GM19025 (cell line): Measurements from ENCODE around the gene MVP.
"Not testable (repeated sequence)": the region's sequence is repeated elsewhere in the genome, so short reads cannot be mapped to it uniquely, and the experiment has no call there.

Source experiments
- ATAC-seq: cut with Tn5 transposase; IDR thresholded peaks from one replicate; pipeline ENCODE4 v1.9.1; 2021; ENCODE audit warnings: mild to moderate bottlenecking, low read depth, moderate library complexity; ENCODE audit not compliant: unreplicated experiment

Gene MVP

DNA sequence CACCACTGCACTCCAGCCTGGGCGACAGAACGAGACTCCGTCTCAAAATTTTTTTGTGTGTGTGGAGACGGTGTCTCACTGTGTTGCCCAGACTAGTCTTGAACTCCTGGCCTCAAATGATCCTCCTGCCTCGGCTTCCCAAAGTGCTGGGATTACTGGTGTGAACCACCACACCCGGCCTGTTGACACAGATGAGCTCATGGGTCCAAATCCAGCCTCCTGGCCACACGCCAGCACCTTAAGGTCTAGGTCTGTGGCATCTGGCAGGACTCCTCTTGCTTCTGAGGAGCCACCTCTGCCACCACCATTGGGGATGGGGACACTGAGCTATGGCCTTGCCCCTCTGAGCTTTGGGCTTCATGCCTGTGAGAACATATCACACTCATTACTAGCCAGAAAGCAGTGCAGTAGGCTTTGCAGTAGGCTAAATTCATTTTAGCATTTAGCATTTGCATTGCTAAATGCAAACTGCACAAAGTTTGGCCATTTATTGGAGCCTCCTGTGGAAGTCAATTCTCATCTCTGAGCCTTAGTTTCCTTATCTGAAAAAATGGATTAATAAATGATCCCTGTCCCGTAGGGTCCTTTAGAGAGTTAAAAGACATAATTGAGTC lies 48.2 kb downstream of the MVP start:
- ATAC-seq: no peak

DNA sequence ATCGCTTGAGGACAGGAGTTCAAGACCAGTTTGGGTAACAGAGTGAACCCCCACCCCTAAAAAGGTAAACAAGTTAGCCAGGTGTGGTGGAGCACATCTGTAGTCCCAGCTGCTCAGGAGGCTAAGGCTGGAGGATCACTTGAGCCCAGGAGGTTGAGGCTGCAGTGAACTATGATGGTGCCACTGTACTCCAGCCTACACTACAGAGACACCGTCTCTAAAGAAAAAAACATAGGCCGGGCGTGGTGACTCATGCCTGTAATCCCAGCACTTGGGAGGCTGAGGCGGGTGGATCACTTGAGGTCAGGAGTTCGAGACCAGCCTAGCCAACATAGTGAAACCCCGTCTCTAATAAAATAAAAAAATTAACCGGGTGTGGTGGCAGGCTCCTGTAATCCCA lies 48.8 kb downstream of the MVP start:
- ATAC-seq: not testable (repeated sequence)

DNA sequence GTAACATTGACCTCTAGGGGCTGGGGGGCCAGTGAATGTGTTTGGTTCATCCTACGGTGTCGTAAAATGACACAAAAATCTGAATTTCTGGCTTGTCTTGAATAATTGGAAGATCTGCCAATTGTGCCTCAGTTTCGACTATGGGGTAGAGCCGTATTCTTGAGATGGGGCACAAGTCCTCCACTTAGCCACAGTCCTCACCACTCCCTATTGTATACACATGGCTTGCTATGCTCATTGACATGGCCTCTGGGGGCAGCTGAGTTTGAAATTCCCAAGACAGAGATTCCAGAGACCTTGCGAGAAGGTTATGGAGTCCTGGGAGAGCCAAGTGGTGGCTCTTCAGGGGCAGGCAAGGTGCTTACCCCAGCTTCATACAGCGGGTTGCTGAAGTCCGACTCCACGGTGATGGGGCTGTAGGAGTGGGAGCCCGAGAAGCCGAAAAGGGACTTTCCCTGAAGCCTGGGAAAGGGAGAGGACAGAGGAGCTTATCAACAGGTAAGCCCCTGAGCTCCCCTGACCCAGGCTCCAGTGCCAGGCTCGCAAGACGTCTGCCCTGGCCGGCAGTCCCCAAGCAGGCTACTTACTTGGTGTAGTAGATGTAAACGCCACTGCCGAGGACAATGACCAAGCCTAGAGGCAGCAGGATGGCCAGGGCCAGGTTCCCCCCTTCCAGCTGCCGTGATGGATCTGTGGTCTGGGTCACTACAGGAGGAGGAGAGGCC lies 51.7 kb downstream of the MVP start:
- ATAC-seq: no peak

DNA sequence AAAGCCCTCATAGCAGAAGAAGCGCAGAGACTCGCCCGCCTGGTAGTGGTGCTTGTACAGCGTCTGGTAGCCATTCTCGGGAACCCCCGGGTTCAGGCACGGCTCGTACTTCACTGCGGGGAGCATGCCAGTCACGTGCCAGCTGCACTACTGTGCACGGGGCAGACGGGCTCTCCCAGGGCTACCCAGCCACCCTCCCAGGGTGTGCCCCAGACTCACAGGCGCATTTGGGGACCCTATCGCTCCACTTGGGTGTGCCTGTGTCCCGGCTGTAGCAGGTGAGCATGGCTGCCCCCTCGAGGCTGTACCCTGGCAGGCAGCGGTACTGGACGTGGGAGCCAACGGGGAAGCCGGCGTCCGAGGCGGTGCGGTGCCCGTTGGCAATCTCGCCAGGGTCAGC lies 53.1 kb downstream of the MVP start:
- no peak for ATAC-seq

DNA sequence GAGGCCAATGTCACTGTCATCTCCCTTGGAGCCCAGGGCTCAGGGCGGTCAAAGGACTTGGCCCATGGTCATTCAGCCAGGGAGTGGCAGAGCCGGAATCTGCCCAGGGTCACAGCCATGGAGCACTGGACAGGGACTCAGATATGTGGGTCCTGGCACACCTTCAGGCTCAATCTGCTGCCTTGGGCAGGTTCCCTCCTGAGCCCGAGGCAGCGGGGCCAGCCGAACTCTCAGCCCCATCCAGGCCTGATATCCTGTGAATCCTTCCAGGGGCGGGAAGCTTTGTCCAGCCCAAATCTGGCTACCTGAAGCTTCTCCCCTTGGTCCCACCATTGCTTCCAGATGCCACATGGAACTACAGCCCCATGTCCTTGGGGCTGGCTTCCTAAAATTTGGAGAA lies 54.9 kb downstream of the MVP start:
- no peak for ATAC-seq

DNA sequence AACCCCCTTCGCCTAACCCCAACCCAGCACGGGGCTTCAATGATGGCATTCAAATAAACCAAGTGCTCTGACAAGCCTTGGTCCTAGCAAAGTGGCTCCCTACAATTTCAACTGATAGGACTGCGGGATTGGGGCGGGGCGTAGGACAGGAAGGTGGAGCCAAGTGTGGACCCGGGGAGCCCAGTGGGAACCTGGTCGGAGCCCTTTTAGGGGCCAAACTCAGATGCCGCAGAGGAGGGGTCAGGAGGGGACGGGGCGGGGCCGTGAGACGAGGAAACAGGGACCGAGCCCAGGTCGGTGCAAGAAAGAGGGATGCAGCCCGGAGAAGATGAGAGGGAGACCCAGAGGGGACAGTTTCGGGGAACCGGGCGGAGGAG lies 55.9 kb downstream of the MVP start:
- ATAC-seq: no peak

DNA sequence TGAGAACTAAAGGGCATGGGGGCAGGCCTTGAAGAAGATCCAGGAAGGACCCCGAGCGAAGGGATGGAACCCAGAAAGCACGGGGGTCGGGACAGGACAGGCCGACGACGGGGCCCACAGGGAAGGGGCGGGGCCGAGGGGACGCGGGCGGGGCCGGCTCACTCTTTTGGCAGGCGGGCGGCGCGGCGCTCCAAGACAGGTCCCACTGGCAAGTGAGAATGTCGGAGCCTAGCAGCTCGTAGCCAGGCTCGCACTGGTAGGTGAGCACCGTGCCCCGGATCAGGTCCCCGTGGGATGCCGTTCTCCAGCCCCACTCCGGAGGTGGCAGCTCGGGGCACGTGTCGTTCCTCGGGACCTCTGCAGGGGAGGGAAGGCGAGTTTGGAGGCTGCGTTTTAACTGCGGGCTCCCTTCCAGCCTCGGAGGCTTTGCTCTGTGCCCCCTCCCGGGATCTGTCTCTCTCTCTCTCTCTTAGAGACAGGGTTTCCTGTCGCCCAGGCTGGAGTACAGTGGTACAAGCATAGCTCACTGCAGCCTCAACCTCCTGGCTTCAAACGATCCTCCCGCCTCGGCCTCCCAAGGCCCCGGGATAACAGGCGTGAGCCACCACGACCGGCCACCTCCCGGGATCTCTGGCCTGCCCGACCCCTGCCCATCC lies 56.5 kb downstream of the MVP start:
- no peak for ATAC-seq

DNA sequence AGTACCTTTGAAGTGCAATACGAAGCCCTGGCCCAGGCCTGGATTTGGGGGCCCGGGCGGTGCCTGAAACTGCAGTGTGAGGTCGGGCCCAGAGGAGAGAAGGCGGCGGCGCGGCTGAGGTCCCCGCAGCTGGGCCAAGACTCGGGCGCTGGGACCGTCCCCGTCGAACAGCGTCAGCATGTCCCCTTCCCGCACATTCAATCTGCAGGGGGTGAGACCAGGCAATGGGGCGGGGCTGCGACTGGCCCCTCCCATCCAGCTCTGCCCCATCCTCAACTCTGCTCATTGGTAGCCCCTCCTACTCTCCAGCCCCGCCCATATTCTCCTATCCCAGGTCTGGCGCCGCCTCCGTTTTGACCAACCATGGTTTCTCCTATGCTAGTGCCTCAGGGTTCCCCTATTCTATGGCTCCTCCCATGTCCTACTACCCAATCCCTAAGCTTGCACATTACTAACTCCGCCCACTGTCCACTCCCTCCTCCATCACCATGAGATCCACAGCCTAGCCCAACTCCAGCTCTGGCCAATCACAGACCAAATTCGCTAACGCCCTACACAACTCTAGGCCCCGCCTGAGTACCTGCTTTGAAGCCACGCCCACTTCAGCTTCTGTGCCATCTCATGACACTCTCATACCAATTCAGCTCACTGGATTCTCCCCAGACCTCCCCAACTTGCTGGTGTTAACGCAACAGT lies 57.2 kb downstream of the MVP start:
- no peak for ATAC-seq

DNA sequence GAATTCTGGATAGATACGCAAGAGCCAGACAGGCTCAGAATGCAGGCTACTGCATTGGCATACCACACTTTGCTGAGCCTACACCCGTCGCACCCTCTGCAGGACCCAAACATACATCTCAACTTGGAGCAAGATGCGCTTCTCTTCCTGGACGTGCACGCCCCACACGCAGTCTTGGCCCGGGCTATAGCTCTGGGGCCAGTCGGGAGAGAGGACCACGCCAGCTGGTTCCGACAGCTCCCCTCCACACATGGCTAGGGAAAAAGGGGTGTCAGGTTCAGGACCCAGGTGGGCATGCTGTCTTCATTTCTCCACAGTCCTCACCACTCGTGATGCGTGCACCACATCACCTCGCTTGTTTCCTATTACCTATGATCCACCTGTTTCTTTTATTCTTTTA lies 57.9 kb downstream of the MVP start:
- no peak for ATAC-seq

DNA sequence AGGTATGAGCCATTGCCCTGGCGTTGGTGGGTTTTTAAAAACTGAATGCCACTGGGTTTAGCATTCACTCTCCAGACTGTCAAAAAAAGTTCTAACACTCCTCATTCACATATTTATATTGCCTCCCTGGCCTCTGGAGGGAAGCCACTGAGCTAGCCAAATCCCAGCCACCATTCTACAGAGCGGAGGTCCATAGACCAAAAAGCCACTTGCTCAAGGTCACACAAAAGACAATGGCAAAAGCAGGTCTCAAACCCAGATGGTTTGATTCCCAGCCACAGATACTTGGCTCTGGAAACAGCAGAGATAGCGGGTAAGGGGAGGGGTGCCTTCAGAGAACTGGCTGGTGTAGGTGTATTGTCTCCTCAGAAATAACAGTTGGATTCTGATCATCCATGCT lies 60.8 kb downstream of the MVP start:
- no peak for ATAC-seq

DNA sequence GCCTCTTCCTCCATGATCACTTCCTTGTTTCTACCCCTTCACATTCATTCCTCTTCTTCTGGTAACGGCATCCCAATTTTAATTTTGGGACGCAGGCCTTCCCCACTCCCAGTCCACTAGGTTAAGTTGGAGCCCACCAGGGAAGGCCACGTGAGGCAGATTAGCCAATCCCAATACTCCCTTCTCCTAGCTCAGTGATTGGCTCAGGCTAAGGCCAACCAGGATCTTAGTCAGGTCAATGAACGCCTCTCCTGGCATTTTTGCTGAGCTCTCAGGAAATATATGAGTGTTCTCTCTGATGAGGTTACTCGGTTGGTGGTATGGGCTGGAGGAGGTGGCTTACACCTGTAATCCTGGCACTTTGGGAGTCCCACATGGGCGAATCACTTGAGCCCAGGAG lies 63.7 kb downstream of the MVP start:
- no peak for ATAC-seq

DNA sequence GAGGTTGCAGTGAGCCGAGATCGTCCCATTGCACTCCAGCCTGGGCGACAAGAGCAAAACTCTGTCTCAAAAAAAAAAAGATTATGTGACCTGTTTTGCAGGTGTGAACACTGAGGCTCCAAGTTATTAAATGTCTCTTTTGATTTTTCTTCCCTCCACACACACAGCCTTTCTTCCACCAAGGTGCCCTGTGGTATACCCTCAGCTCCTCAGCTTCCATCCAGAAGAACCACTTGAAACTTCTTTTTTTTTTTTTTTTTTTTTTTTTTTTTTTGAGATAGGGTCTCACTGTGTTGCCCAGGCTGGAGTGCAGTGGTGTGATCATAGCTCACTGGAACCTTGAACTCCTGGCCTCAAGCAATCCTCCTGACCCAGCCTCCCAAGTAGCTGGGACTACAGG lies 69.1 kb downstream of the MVP start:
- ATAC-seq: not testable (repeated sequence)

DNA sequence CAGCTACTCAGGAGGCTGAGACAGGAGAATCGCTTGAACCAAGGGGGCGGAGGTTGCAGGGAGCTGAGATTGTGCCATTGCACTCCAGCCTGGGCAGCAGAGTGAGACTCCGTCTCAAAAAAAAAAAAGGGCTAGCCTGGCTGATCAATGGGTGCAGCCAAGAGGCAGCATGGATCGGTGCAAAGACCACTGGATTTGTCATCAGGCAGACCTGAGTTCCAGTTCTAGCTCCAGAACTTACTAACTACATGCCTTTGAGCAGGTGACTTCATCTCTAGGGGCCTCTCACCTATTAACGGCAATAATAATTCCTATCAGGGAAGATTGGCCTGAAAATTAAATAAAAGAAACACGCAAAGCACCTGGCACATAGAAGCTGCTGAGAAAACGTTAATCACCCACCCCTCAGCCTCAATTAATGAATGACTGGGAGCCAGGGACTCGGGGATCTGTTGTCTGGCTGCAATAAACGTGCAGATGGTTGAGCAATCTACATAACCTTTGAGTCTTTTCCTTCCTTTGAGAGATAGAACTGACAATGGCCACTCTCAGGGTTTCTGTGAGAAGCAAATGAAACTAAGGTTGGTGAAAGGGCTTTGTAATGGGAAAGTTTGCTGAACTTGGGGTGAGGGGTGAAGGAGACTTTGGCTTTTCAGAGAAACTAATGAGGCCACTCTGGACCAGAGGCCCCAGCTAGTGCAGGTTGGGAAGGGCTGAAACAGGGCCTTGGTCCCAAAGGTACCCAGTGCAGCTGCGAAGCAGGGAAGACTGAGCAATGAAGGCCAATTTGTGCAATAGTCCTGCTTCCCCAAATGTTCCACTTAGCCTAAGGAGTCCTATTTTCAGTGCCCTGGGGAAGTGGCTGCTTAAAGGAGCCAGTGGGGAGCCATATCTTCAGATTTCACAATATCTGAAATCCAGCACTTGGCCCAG lies 71.5 kb downstream of the MVP start:
- ATAC-seq: no peak

DNA sequence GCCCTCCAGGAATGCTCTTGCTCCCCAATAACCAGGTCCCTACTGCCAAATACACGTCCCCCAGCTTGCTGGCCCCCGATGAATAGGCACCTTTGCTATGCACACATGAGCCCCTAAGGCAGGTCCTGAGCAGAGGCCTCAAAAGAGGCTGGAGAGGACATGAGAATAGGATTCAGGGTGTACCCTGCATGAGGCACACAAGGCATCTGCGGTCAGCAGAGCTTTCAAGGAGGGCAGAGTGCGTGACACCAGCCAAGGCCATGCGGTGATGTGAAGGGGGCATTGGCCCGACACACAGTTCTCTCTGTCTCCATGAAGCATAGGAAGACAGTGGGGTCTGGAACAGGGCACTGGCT lies 72.2 kb downstream of the MVP start:
- no peak for ATAC-seq

DNA sequence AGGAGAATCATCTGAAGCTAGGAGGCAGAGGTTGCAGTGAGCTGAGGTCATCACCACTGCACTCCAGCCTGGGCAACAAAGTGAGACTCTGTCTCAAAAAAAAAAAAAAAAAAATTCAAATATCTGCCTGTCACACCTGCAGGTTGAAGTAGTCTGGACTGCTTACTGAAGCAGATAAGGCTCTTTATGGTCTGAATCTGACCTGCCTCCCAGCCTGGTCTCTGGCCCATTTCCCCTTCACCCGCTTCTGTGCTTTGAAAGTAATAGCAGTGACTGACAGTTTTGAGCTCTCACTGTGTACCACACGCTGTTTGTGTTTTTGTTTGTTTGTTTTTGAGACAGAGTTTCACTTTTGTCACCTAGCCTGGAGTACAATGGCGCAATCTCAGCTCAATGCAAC lies 73.3 kb downstream of the MVP start:
- no peak for ATAC-seq

DNA sequence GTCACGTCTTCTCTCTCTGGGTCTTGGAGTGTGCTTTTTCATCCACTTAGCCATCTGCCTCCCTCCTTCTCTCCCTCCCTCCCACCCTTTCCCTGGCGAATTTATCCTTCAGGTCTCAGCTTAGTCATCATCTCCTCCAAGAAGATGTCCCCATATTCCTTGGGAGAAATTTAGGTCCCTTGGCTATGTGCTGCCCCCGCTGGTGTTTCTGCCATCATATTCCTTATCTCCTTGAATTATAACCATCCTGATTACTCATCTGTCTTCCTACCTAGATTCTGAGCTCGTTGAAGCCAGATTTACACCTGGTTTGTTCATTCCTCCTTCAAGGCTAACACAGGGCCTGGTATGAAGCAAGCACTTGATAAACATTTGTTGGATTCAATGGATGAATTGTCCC lies 74.1 kb downstream of the MVP start:
- no peak for ATAC-seq

DNA sequence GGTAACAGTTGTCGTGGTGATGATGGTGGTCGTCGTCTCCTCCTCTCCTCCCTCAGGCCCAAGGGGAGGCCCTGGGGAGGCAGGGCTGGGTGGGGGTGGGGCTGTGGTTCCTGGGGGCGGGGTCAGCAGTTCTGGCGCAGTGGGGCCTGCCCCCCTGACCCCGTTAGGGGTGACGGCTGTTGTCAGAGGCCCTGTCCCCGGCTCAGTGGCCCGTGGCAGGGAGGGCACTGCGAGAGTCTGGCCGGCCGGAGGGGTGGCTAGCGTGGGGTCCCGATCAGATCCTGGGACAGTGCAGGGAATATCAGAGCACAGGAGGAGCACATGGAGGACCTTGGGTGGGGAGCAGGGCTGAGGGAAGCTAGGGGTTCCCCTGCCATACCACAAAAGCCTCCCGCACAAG lies 76.6 kb downstream of the MVP start:
- ATAC-seq: no peak

DNA sequence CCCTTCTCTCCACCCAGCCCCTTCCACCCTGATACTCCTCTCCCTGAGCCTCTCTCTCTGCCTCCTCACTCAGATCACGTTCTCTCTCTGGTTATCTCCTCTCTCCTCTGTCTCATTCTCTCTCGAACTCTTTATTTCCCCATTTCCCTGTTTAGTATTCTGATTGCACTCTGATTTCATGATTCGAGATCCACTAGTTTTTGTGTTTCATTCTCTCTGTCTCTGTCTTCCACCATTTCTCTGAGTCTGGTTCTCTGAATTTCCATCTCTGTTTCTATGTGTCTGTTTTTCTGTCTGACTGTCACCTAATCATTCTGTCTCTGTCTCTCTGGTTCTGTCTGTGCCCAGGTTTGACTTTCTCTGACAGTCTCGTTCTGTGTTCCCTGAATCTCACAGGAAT lies 77.1 kb downstream of the MVP start:
- ATAC-seq: no peak
